Measurements from ENCODE around the gene ARHGAP15. TPM values are rescaled to one million over a fixed set of nuclear protein-coding genes. Genes with fewer than 3 reads are reported as not detected.

The ARHGAP15 gene
- total and polyA plus RNA-seq, 4 experiments from 2014 or later, result 218 to 524 (median 365) TPM

- H3K4me1 ChIP-seq (ENCODE audit: insufficient read depth, low read length), result peaks cover 42% of the 10 kb centered on the region
- H3K27ac Mint-ChIP-seq, result peak overlapping the region in 5 of 7 donors; percentile 39 to 77 (median 67)
- no peak overlapping the region for H3K4me3 ChIP-seq (ENCODE audit: low read length in 2 of 2)
- H3K9me3 ChIP-seq (ENCODE audit: control insufficient read depth in 1 of 2, low read length in 2 of 2), result no peaks in the 10 kb centered on the region
- ChIA-PET CTCF (ENCODE audit: partially characterized antibody) (interaction anchor here (0.7 to 9.6 kb wide), 24 partner anchors 8 to 95 kb away, joined by 3 to 162 read pairs (median 6); no protein-coding TSS in a partner anchor), POLR2A (ENCODE audit: partially characterized antibody) (interaction anchor here (0.9 to 5.1 kb wide), 8 partner anchors 17 to 77 kb away, joined by 3 to 32 read pairs (median 5); no protein-coding TSS in a partner anchor)
- peaks cover 0 to 2% (median 0%) of the 10 kb centered on the region in 8 donors for H3K9me3 Mint-ChIP-seq
- peak in 4 of 5 donors; percentile 54 to 60 (median 57) for DNase-seq
- H3K27me3 Mint-ChIP-seq, result no peaks in the 10 kb centered on the region
- H3K4me1 Mint-ChIP-seq, result peaks cover 55 to 66% (median 57%) of the 10 kb centered on the region in 4 donors
- H3K4me3 Mint-ChIP-seq, result peak overlapping the region in 4 of 8 donors; percentile 16 to 64 (median 34)
- peaks cover 22% of the 10 kb centered on the region for H3K36me3 ChIP-seq (ENCODE audit: insufficient read depth, low read length)
- H3K27ac ChIP-seq (ENCODE audit: low read depth, low read length), result no peak overlapping the region
- peaks cover 63 to 67% of the 10 kb centered on the region in 2 donors for H3K36me3 Mint-ChIP-seq
- intact Hi-C loops (cut with micrococcal nuclease), result loop anchor here (1.0 to 5.0 kb wide), 5 partner anchors 17 to 93 kb away; partner anchors contain the start of gene ARHGAP15
- H3K27me3 ChIP-seq (ENCODE audit: insufficient read depth, low read length), result no peaks in the 10 kb centered on the region
These were observed 76.0 kb downstream of the ARHGAP15 start for GRCh38 chr2:143205106-143205764.

GRCh38 chr2:143209570-143210445 lies 80.6 kb downstream of the ARHGAP15 start:
- H3K4me1 Mint-ChIP-seq, result peaks cover 38 to 63% (median 44%) of the 10 kb centered on the region in 4 donors
- Histone ChIP-seq H3K36me3 (ENCODE audit: insufficient read depth, low read length) (peaks cover 10% of the 10 kb centered on the region), H3K4me1 (ENCODE audit: insufficient read depth, low read length) (peaks cover 25% of the 10 kb centered on the region), H3K4me3 (ENCODE audit: low read length in 2 of 2) (no peak overlapping the region), H3K27ac (ENCODE audit: low read depth, low read length) (no peak overlapping the region), H3K27me3 (ENCODE audit: insufficient read depth, low read length) (no peaks in the 10 kb centered on the region), H3K9me3 (ENCODE audit: control insufficient read depth in 1 of 2, low read length in 2 of 2) (no peaks in the 10 kb centered on the region)
- H3K27me3 Mint-ChIP-seq, result no peaks in the 10 kb centered on the region
- ChIA-PET POLR2A (ENCODE audit: partially characterized antibody) (no interaction called here), CTCF (ENCODE audit: partially characterized antibody) (interaction anchor here (1.0 to 9.6 kb wide), 3 partner anchors 14 to 99 kb away, joined by 5 to 162 read pairs (median 69); no protein-coding TSS in a partner anchor)
- H3K27ac Mint-ChIP-seq, result peak overlapping the region in 5 of 7 donors; percentile 17 to 75 (median 30)
- no peak for DNase-seq
- H3K4me3 Mint-ChIP-seq, result no peak overlapping the region
- H3K36me3 Mint-ChIP-seq, result peaks cover 49 to 58% of the 10 kb centered on the region in 2 donors
- no peaks in the 10 kb centered on the region for H3K9me3 Mint-ChIP-seq
- intact Hi-C loops (cut with micrococcal nuclease), result loop anchor here (5.0 kb wide), 1 partner anchor 98 kb away; no protein-coding TSS in a partner anchor

- H3K4me3 Mint-ChIP-seq, result no peak overlapping the region
- peak overlapping the region in 3 of 7 donors; percentile 38 to 61 (median 48) for H3K27ac Mint-ChIP-seq
- POLR2A ChIA-PET (ENCODE audit: partially characterized antibody), result no interaction called here
- H3K36me3 Mint-ChIP-seq, result peaks cover 51 to 63% of the 10 kb centered on the region in 2 donors
- Histone ChIP-seq H3K27me3 (ENCODE audit: insufficient read depth, low read length) (no peaks in the 10 kb centered on the region), H3K4me1 (ENCODE audit: insufficient read depth, low read length) (peaks cover 19% of the 10 kb centered on the region), H3K27ac (ENCODE audit: low read depth, low read length) (no peak overlapping the region), H3K36me3 (ENCODE audit: insufficient read depth, low read length) (peaks cover 10% of the 10 kb centered on the region), H3K9me3 (ENCODE audit: control insufficient read depth in 1 of 2, low read length in 2 of 2) (no peaks in the 10 kb centered on the region), H3K4me3 (ENCODE audit: low read length in 2 of 2) (no peak overlapping the region)
- no peaks in the 10 kb centered on the region for H3K27me3 Mint-ChIP-seq
- intact Hi-C loops (cut with micrococcal nuclease), result no loop called here
- peaks cover 36 to 62% (median 42%) of the 10 kb centered on the region in 4 donors for H3K4me1 Mint-ChIP-seq
- CTCF ChIA-PET (ENCODE audit: partially characterized antibody), result interaction anchor here (9.6 kb wide), 1 partner anchor 13 kb away, joined by 69 read pairs; no protein-coding TSS in a partner anchor
- no peaks in the 10 kb centered on the region for H3K9me3 Mint-ChIP-seq
- DNase-seq, result no peak
These were observed 81.2 kb downstream of the ARHGAP15 start for GRCh38 chr2:143210446-143210819.

- Histone ChIP-seq H3K9me3 (ENCODE audit: control insufficient read depth in 1 of 2, low read length in 2 of 2) (no peaks in the 10 kb centered on the region), H3K4me1 (ENCODE audit: insufficient read depth, low read length) (peaks cover 37% of the 10 kb centered on the region), H3K27ac (ENCODE audit: low read depth, low read length) (no peak overlapping the region), H3K4me3 (ENCODE audit: low read length in 2 of 2) (no peak overlapping the region), H3K36me3 (ENCODE audit: insufficient read depth, low read length) (peaks cover 16% of the 10 kb centered on the region), H3K27me3 (ENCODE audit: insufficient read depth, low read length) (no peaks in the 10 kb centered on the region)
- Mint-ChIP-seq H3K9me3 (peaks cover 0 to 3% (median 0%) of the 10 kb centered on the region in 8 donors), H3K27ac (peak overlapping the region; percentile 42 to 83 (median 70)), H3K4me3 (peak overlapping the region in 2 of 8 donors; percentile 9 to 24), H3K36me3 (peaks cover 53 to 54% of the 10 kb centered on the region in 2 donors), H3K27me3 (no peaks in the 10 kb centered on the region), H3K4me1 (peaks cover 42 to 61% (median 51%) of the 10 kb centered on the region in 4 donors)
- no peak for DNase-seq
- CTCF ChIA-PET (ENCODE audit: partially characterized antibody), result interaction anchor here (1.1 to 3.9 kb wide), 6 partner anchors 12 to 57 kb away, joined by 3 to 24 read pairs (median 9); no protein-coding TSS in a partner anchor
- intact Hi-C loops (cut with micrococcal nuclease), result loop anchor here (5.0 kb wide), 1 partner anchor 40 kb away; no protein-coding TSS in a partner anchor
- POLR2A ChIA-PET (ENCODE audit: partially characterized antibody), result interaction anchor here (0.9 to 1.2 kb wide), 4 partner anchors 28 to 57 kb away, joined by 3 to 5 read pairs (median 3); no protein-coding TSS in a partner anchor
These were observed 88.4 kb downstream of the ARHGAP15 start for GRCh38 chr2:143217512-143218115.

GRCh38 chr2:143218621-143219020 lies 89.4 kb downstream of the ARHGAP15 start:
- DNase-seq, result no peak
- intact Hi-C loops (cut with micrococcal nuclease), result loop anchor here (5.0 kb wide), 1 partner anchor 41 kb away; no protein-coding TSS in a partner anchor
- peaks cover 16% of the 10 kb centered on the region for H3K36me3 ChIP-seq (ENCODE audit: insufficient read depth, low read length)
- Mint-ChIP-seq H3K36me3 (peaks cover 47 to 53% of the 10 kb centered on the region in 2 donors), H3K27ac (peak overlapping the region in 1 of 7 donors; percentile 77), H3K9me3 (peaks cover 0 to 3% (median 0%) of the 10 kb centered on the region in 8 donors), H3K4me1 (peaks cover 48 to 65% (median 58%) of the 10 kb centered on the region in 4 donors), H3K27me3 (no peaks in the 10 kb centered on the region), H3K4me3 (no peak overlapping the region)
- ChIA-PET POLR2A (ENCODE audit: partially characterized antibody) (interaction anchor here (1.2 to 2.3 kb wide), 2 partner anchors 33 to 40 kb away, joined by 5 to 7 read pairs; no protein-coding TSS in a partner anchor), CTCF (ENCODE audit: partially characterized antibody) (interaction anchor here (0.8 to 8.8 kb wide), 7 partner anchors 13 to 107 kb away, joined by 3 to 97 read pairs (median 3); no protein-coding TSS in a partner anchor)
- no peak overlapping the region for H3K4me3 ChIP-seq (ENCODE audit: low read length in 2 of 2)
- no peak overlapping the region for H3K27ac ChIP-seq (ENCODE audit: low read depth, low read length)
- H3K9me3 ChIP-seq (ENCODE audit: control insufficient read depth in 1 of 2, low read length in 2 of 2), result no peaks in the 10 kb centered on the region
- H3K4me1 ChIP-seq (ENCODE audit: insufficient read depth, low read length), result peaks cover 47% of the 10 kb centered on the region
- no peaks in the 10 kb centered on the region for H3K27me3 ChIP-seq (ENCODE audit: insufficient read depth, low read length)

GRCh38 chr2:143219266-143219665 lies 90.0 kb downstream of the ARHGAP15 start:
- peaks cover 54% of the 10 kb centered on the region for H3K4me1 ChIP-seq (ENCODE audit: insufficient read depth, low read length)
- H3K4me1 Mint-ChIP-seq, result peaks cover 49 to 72% (median 62%) of the 10 kb centered on the region in 4 donors
- H3K27me3 Mint-ChIP-seq, result no peaks in the 10 kb centered on the region
- POLR2A ChIA-PET (ENCODE audit: partially characterized antibody), result interaction anchor here (2.3 kb wide), 1 partner anchor 39 kb away, joined by 7 read pairs; no protein-coding TSS in a partner anchor
- no peak overlapping the region for H3K4me3 ChIP-seq (ENCODE audit: low read length in 2 of 2)
- peaks cover 16% of the 10 kb centered on the region for H3K36me3 ChIP-seq (ENCODE audit: insufficient read depth, low read length)
- H3K27ac ChIP-seq (ENCODE audit: low read depth, low read length), result no peak overlapping the region
- H3K36me3 Mint-ChIP-seq, result peaks cover 47 to 58% of the 10 kb centered on the region in 2 donors
- intact Hi-C loops (cut with micrococcal nuclease), result loop anchor here (5.0 kb wide), 1 partner anchor 42 kb away; no protein-coding TSS in a partner anchor
- no peaks in the 10 kb centered on the region for H3K27me3 ChIP-seq (ENCODE audit: insufficient read depth, low read length)
- CTCF ChIA-PET (ENCODE audit: partially characterized antibody), result interaction anchor here (1.0 to 8.8 kb wide), 5 partner anchors 13 to 107 kb away, joined by 3 to 97 read pairs (median 6); no protein-coding TSS in a partner anchor
- DNase-seq, result no peak
- no peak overlapping the region for H3K4me3 Mint-ChIP-seq
- H3K27ac Mint-ChIP-seq, result peak overlapping the region in 4 of 7 donors; percentile 14 to 37 (median 23)
- no peaks in the 10 kb centered on the region for H3K9me3 ChIP-seq (ENCODE audit: control insufficient read depth in 1 of 2, low read length in 2 of 2)
- peaks cover 0 to 3% (median 0%) of the 10 kb centered on the region in 8 donors for H3K9me3 Mint-ChIP-seq

All from CD4-positive, alpha-beta memory T cell (primary cell).